NCI-H1436 treated with DMSO at 0.1 percent for 48 hours (cell line): ENCODE results near the gene XPNPEP1.

Source experiments
- DNase-seq: peaks from one replicate; lab custom pipeline; 2025; lab: John Stamatoyannopoulos, UW

Gene XPNPEP1

GRCh38 chr10:109947111-109947920 is 24.0 kb upstream of the XPNPEP1 start:
- DNase-seq, result no peak

- DNase-seq, result no peak
These were observed 23.4 kb upstream of the XPNPEP1 start for GRCh38 chr10:109946680-109947079.

- DNase-seq, result no peak
These were observed 22.3 kb upstream of the XPNPEP1 start for GRCh38 chr10:109945473-109946177.

- no peak for DNase-seq
These were observed 21.3 kb upstream of the XPNPEP1 start for GRCh38 chr10:109944613-109945012.

- DNase-seq, result no peak
These were observed 18.0 kb upstream of the XPNPEP1 start for GRCh38 chr10:109941236-109941862.

GRCh38 chr10:109940553-109940952 is 17.2 kb upstream of the XPNPEP1 start:
- DNase-seq, result no peak

- no peak for DNase-seq
These were observed 16.8 kb upstream of the XPNPEP1 start for GRCh38 chr10:109940117-109940516.

GRCh38 chr10:109939315-109939961 is 16.1 kb upstream of the XPNPEP1 start:
- DNase-seq, result no peak

- no peak for DNase-seq
These were observed 14.3 kb upstream of the XPNPEP1 start for GRCh38 chr10:109937460-109938065.

GRCh38 chr10:109934958-109935793 is 11.9 kb upstream of the XPNPEP1 start:
- no peak for DNase-seq

GRCh38 chr10:109933984-109934565 is 10.8 kb upstream of the XPNPEP1 start:
- no peak for DNase-seq

- DNase-seq, result no peak
These were observed 9.7 kb upstream of the XPNPEP1 start for GRCh38 chr10:109932968-109933367.

- DNase-seq, result no peak
These were observed 9.1 kb upstream of the XPNPEP1 start for GRCh38 chr10:109932391-109932790.

GRCh38 chr10:109931163-109931562 is 7.9 kb upstream of the XPNPEP1 start:
- no peak for DNase-seq

- no peak for DNase-seq
These were observed 6.3 kb upstream of the XPNPEP1 start for GRCh38 chr10:109929501-109930219.

GRCh38 chr10:109928475-109928891 is 5.2 kb upstream of the XPNPEP1 start:
- no peak for DNase-seq

GRCh38 chr10:109926825-109927224 is 3.5 kb upstream of the XPNPEP1 start:
- no peak for DNase-seq

- DNase-seq, result no peak
These were observed 2.9 kb upstream of the XPNPEP1 start for GRCh38 chr10:109926061-109926745.

GRCh38 chr10:109924967-109925620 is 1.8 kb upstream of the XPNPEP1 start:
- DNase-seq, result no peak
